OCI-LY1 (cell line): ENCODE measurements around the gene CEP104.

Source experiments
- EZH2 ChIP-seq: fragments of 200-600 bp; sonication (generic), shearing (Covaris generic); IDR thresholded peaks from 2 replicates; pipeline ENCODE4 v1.8.0; 2017; ENCODE audit warnings: borderline replicate concordance, mixed run types, mild to moderate bottlenecking, antibody characterized with exemption, low read length, moderate library complexity, mixed read lengths
- TF ChIP-seq, protein P1 (sequence below): fragments of 200-600 bp; sonication (generic), shearing (Covaris generic); IDR thresholded peaks from 2 replicates; pipeline ENCODE4 v1.5.1; 2017; ENCODE audit warnings: mild to moderate bottlenecking, antibody characterized with exemption, low read length, moderate library complexity, mixed read lengths

GRCh38 chr1:3888301-3888700, 31.3 kb upstream of the CEP104 start:
- TF ChIP-seq, protein P1, sequence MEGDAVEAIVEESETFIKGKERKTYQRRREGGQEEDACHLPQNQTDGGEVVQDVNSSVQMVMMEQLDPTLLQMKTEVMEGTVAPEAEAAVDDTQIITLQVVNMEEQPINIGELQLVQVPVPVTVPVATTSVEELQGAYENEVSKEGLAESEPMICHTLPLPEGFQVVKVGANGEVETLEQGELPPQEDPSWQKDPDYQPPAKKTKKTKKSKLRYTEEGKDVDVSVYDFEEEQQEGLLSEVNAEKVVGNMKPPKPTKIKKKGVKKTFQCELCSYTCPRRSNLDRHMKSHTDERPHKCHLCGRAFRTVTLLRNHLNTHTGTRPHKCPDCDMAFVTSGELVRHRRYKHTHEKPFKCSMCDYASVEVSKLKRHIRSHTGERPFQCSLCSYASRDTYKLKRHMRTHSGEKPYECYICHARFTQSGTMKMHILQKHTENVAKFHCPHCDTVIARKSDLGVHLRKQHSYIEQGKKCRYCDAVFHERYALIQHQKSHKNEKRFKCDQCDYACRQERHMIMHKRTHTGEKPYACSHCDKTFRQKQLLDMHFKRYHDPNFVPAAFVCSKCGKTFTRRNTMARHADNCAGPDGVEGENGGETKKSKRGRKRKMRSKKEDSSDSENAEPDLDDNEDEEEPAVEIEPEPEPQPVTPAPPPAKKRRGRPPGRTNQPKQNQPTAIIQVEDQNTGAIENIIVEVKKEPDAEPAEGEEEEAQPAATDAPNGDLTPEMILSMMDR: no peak
- TF ChIP-seq EZH2: no peak
